Erythroblast (primary cell): ENCODE measurements around the gene RALY.

Source experiments
- GATA1 ChIP-seq: IDR thresholded peaks from 2 replicates; pipeline ENCODE4 v1.6.1; 2011; ENCODE audit warnings: low read depth, mild to moderate bottlenecking, control low read depth, low read length, moderate library complexity
- POLR2A ChIP-seq: IDR thresholded peaks from 2 replicates; pipeline ENCODE4 v1.6.1; 2011; ENCODE audit warnings: mild to moderate bottlenecking, low read length

DNA sequence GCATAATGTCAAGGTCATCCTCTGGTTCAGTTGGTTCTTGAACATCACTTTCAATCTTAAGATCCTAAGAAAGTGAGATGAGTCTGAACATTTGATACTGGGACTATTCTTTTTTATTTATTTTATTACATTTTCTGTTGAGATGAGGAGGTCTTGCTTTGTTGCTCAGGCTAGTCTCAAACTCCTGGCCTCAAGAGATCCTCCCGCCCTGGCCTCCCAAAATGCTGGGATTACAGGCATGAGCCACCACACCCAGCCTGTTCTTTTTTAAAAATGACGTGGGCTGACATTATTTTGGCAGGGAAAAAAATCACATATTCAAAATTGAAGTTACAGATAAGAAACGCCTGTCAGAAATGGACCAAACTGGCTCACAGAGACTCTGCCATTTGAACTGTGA is 104.9 kb downstream of the RALY start:
- TF ChIP-seq POLR2A (no peak), GATA1 (no peak)
